ENCODE results near the gene MAGI1.
"Not testable (repeated sequence)": the region's sequence is repeated elsewhere in the genome, so short reads cannot be mapped to it uniquely, and the experiment has no call there.

MAGI1 gene

DNA sequence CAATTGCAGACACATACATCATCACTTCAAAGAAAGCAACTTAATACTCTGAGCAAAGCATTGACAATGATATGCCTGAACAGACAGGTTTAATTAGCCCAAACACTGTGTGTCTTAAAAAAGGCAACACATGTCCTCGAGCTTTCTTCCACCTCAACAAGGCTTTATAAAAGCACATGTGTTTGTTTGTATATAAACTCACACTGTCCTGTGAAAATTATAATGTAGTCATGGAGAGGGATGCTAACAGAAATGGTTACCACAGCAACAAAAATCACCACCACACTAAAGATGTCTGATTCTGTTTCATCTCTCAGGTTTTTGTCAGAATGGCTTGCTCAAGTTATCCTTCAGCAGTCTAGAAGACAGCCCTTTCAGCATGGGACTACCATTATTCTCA is 314.7 kb downstream of the MAGI1 start:
- Histone ChIP-seq H3K4me3 (ENCODE audit: low read depth in 1 of 2, low read length in 1 of 2) (no peak overlapping the region), H3K9me3 (no peaks in the 10 kb centered on the region), H3K4me1 (ENCODE audit: control insufficient read depth in 1 of 2, insufficient read depth in 1 of 2, low read depth in 1 of 2, low read length in 1 of 2) (no peaks in the 10 kb centered on the region), H3K27me3 (no peaks in the 10 kb centered on the region), H3K27ac (no peak overlapping the region), H3K36me3 (no peaks in the 10 kb centered on the region)
- TF ChIP-seq, protein P1, sequence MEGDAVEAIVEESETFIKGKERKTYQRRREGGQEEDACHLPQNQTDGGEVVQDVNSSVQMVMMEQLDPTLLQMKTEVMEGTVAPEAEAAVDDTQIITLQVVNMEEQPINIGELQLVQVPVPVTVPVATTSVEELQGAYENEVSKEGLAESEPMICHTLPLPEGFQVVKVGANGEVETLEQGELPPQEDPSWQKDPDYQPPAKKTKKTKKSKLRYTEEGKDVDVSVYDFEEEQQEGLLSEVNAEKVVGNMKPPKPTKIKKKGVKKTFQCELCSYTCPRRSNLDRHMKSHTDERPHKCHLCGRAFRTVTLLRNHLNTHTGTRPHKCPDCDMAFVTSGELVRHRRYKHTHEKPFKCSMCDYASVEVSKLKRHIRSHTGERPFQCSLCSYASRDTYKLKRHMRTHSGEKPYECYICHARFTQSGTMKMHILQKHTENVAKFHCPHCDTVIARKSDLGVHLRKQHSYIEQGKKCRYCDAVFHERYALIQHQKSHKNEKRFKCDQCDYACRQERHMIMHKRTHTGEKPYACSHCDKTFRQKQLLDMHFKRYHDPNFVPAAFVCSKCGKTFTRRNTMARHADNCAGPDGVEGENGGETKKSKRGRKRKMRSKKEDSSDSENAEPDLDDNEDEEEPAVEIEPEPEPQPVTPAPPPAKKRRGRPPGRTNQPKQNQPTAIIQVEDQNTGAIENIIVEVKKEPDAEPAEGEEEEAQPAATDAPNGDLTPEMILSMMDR (IDR thresholded peaks at IDR 0.05) = no peak

DNA sequence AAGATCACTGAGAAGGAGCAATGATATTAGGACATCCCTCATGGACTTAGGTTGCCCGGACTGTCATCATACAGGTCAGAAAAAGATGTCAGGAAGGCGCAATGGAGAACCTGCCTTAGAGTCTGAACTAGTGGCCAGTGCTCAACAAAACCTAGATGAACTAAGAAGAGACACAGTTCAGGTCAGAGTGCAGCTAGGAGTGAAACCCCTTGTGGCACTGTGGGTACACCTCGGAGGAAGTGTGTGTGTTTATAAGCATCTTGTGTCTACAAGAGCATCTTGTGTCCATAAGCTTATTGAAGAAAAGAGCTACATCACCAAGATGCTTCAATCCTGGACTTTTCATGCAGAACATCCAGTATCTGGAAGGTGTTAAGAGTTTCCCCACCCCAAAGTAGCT is 315.7 kb downstream of the MAGI1 start:
- H3K36me3 ChIP-seq = no peaks in the 10 kb centered on the region
- TF ChIP-seq, protein P1 (IDR thresholded peaks at IDR 0.05) = no peak
- H3K9me3 ChIP-seq = no peaks in the 10 kb centered on the region
- H3K4me3 ChIP-seq (ENCODE audit: low read depth in 1 of 2, low read length in 1 of 2) = no peak overlapping the region
- H3K27ac ChIP-seq = no peak overlapping the region
- H3K4me1 ChIP-seq (ENCODE audit: control insufficient read depth in 1 of 2, insufficient read depth in 1 of 2, low read depth in 1 of 2, low read length in 1 of 2) = no peaks in the 10 kb centered on the region
- no peaks in the 10 kb centered on the region for H3K27me3 ChIP-seq

DNA sequence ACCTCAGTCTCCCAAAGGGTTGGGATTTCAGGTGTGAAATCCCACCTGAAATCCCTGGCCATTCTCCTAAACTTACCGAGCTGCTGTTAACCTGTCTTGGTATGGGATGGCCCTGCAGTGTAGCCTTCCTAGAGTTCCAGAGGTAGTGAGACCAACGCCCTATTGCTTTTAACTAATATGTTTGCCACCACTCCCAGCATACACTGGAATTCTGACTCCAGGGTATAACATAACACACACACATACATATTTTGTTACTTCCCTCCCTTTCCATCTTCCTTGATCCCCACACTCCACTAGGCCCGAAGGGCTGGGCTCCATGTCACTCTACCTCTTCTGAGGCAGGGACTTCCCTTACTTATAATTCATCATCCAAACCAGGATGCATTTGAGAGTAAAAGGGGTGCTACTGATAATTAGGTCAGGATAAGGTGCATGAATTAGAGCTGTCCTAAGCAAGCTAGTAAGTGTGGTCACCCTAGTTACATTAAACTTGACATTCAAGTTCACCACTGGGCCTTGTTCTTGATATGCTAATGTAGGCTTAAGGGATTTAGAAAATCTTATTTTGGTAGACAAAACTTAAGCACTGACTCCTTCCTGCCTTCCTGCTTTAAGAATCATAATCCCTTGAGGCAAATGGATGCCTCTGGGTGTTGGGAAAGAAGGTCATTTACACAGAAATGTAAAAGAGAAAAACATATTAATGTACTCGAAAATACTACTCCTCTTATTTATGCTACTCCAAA is 317.6 kb downstream of the MAGI1 start:
- Histone ChIP-seq H3K9me3 (no peaks in the 10 kb centered on the region), H3K27me3 (no peaks in the 10 kb centered on the region), H3K36me3 (no peaks in the 10 kb centered on the region), H3K4me1 (ENCODE audit: control insufficient read depth in 1 of 2, insufficient read depth in 1 of 2, low read depth in 1 of 2, low read length in 1 of 2) (no peaks in the 10 kb centered on the region), H3K27ac (no peak overlapping the region), H3K4me3 (ENCODE audit: low read depth in 1 of 2, low read length in 1 of 2) (no peak overlapping the region)
- TF ChIP-seq, protein P1 (IDR thresholded peaks at IDR 0.05) = no peak

DNA sequence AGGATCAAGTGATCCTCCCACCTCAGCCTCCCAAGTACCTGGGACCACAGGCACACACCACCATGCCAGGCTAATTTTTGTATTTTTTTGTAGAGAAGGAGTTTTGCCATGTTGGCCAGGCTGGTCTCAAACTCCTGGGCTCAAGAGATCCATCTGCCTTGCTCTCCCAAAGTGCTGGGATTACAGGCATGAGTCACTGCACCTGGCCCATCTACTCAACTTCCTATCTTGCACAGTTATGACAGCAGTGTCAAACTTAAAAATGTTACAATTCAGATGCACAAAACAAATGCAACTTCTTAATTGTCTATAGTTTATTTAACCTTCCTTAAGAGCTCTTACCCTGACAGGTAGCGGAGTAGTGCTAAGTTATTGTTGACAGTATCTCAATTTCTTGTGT is 319.1 kb downstream of the MAGI1 start:
- H3K4me3 ChIP-seq (ENCODE audit: low read depth in 1 of 2, low read length in 1 of 2); H3K9me3 ChIP-seq; H3K27me3 ChIP-seq; H3K4me1 ChIP-seq (ENCODE audit: control insufficient read depth in 1 of 2, insufficient read depth in 1 of 2, low read depth in 1 of 2, low read length in 1 of 2); H3K27ac ChIP-seq; H3K36me3 ChIP-seq: not testable (repeated sequence)

DNA sequence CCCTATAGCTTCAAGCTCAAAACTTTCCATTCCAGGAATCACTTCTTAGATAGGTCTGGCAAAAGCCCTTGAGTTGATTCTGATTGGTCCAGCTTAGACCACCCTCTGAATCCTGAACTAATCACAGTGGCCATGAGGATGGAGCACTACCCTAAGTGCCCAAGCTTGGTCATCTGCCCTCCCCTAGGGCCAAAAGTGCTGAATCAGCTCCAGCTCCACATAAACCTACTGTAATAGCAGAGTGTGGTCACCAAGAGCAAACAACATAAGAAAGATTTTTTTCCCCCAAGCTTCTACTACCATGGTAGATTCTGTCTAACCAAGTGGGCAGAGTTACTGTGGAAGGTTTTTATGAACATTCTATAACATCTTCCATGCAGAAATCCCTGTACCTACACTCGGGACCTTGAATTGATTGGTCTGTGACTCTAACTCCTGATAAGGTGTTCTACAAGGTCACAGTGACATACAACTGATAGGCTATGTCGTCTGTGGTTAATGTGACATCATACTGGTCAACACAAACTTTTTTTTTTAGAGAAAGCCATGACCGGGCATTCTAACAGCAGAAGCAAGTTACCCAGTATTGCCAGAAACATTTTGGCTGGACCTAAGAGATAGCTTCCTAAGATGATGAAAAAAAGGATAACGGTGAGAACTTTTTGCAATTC is 320.9 kb downstream of the MAGI1 start:
- Histone ChIP-seq H3K27ac (no peak overlapping the region), H3K36me3 (no peaks in the 10 kb centered on the region), H3K4me1 (ENCODE audit: control insufficient read depth in 1 of 2, insufficient read depth in 1 of 2, low read depth in 1 of 2, low read length in 1 of 2) (no peaks in the 10 kb centered on the region), H3K27me3 (no peaks in the 10 kb centered on the region), H3K4me3 (ENCODE audit: low read depth in 1 of 2, low read length in 1 of 2) (no peak overlapping the region), H3K9me3 (no peaks in the 10 kb centered on the region)
- TF ChIP-seq, protein P1 (IDR thresholded peaks at IDR 0.05) = no peak

DNA sequence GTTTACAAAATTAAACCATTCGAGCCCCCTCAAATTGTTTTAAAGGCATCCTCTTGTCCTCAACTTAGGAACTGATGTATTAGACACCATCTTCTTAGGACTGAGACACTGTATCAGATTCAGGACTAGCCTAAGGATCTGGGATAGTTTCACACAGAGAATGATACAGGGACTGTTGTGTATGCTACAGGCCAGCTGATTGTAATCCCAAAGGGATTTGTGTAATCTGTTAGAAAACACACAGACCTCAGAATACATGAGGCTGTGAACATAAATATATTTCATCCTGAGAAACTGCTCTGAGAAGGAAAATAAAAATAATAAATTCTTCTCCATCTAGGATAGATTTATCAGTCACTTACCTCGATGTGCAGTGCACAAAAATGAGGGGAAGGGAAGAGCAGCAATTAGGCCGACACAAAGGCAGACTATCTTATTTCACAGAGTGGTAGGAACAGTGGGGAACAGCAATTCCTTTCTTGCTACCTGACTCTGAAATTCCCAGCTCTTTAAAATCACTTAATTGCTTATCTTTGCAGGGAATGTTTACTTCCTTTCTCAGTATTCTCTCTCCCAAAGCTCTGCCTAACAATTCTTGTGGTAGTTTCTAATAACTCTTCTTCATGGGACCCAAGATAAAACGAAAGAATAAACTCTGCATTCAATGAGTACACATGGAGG is 322.5 kb downstream of the MAGI1 start:
- Histone ChIP-seq H3K4me1 (ENCODE audit: control insufficient read depth in 1 of 2, insufficient read depth in 1 of 2, low read depth in 1 of 2, low read length in 1 of 2) (no peaks in the 10 kb centered on the region), H3K27me3 (no peaks in the 10 kb centered on the region), H3K4me3 (ENCODE audit: low read depth in 1 of 2, low read length in 1 of 2) (no peak overlapping the region), H3K9me3 (no peaks in the 10 kb centered on the region), H3K36me3 (no peaks in the 10 kb centered on the region), H3K27ac (no peak overlapping the region)
- TF ChIP-seq, protein P1 (IDR thresholded peaks at IDR 0.05) = no peak

All from neutrophil (primary cell).